Type B pancreatic cell (in vitro differentiated cells): ENCODE data around the gene TOPBP1. TPM values are rescaled to one million over a fixed set of nuclear protein-coding genes. Genes with fewer than 3 reads are reported as not detected.
"Not testable (repeated sequence)": the region's sequence is repeated elsewhere in the genome, so short reads cannot be mapped to it uniquely, and the experiment has no call there.

Experiments used
- DNase-seq: peaks from one replicate; pipeline ENCODE4 v3.0.0; 2021; ENCODE audit warnings: mixed read lengths; ENCODE audit not compliant: unreplicated experiment; ENCODE audit errors: extremely low spot score
- H3K27ac Mint-ChIP-seq: 2 replicates; pipeline ENCODE4 v1.8.0; 2021; ENCODE audit warnings: mild to moderate bottlenecking, mixed read lengths
- H3K27me3 Mint-ChIP-seq: 2 replicates; pipeline ENCODE4 v1.8.0; 2021; ENCODE audit warnings: mixed read lengths
- H3K36me3 Mint-ChIP-seq: 2 replicates; pipeline ENCODE4 v1.8.0; 2021; ENCODE audit warnings: mixed read lengths
- H3K4me1 Mint-ChIP-seq: one replicate; pipeline ENCODE4 v1.8.0; 2021; ENCODE audit warnings: mixed read lengths; ENCODE audit not compliant: unreplicated experiment
- H3K4me3 Mint-ChIP-seq: 2 replicates; pipeline ENCODE4 v1.8.0; 2021; ENCODE audit warnings: mild to moderate bottlenecking, mixed read lengths
- H3K9me3 Mint-ChIP-seq: 2 replicates; pipeline ENCODE4 v1.8.0; 2021; ENCODE audit warnings: mixed read lengths
- CTCF ChIP-seq: fragments of 200-600 bp; sonication (generic); conservative IDR thresholded peaks from 2 replicates; pipeline ENCODE4 v1.5.0; 2021; ENCODE audit warnings: antibody characterized with exemption, mild to moderate bottlenecking
- total RNA-seq: library from RNA; stranded (reverse); gene quantifications from 2 replicates; pipeline ENCODE4 v1.2.1, GENCODE V29; 2021; ENCODE audit warnings: low replicate concordance

TOPBP1 gene
- total RNA-seq, 1 donor from 2014 or later = 44.4 TPM

- no peaks in the 10 kb centered on the region for H3K4me1 Mint-ChIP-seq
- no peak for DNase-seq
- peaks cover 29% of the 10 kb centered on the region for H3K27me3 Mint-ChIP-seq
- H3K9me3 Mint-ChIP-seq = no peaks in the 10 kb centered on the region
- no peaks in the 10 kb centered on the region for H3K36me3 Mint-ChIP-seq
- H3K4me3 Mint-ChIP-seq = no peak overlapping the region
- H3K27ac Mint-ChIP-seq = peak overlapping the region; percentile 32
- no peak for TF ChIP-seq CTCF
Measured at GRCh38 chr3:133670525-133670995, 8.8 kb upstream of the TOPBP1 start.

- H3K27ac Mint-ChIP-seq = peak overlapping the region; percentile 32
- H3K27me3 Mint-ChIP-seq = peaks cover 25% of the 10 kb centered on the region
- no peaks in the 10 kb centered on the region for H3K9me3 Mint-ChIP-seq
- no peak for DNase-seq
- no peaks in the 10 kb centered on the region for H3K36me3 Mint-ChIP-seq
- TF ChIP-seq CTCF = no peak
- H3K4me1 Mint-ChIP-seq = no peaks in the 10 kb centered on the region
- H3K4me3 Mint-ChIP-seq = no peak overlapping the region
Measured at GRCh38 chr3:133669949-133670524, 8.3 kb upstream of the TOPBP1 start.

GRCh38 chr3:133667118-133667517, 5.4 kb upstream of the TOPBP1 start:
- Mint-ChIP-seq H3K4me1 (peaks cover 14% of the 10 kb centered on the region), H3K9me3 (no peaks in the 10 kb centered on the region), H3K27me3 (no peaks in the 10 kb centered on the region), H3K36me3 (no peaks in the 10 kb centered on the region), H3K4me3 (no peak overlapping the region), H3K27ac (no peak overlapping the region)
- DNase-seq = no peak
- no peak for TF ChIP-seq CTCF

GRCh38 chr3:133665188-133665587, 3.4 kb upstream of the TOPBP1 start:
- H3K27ac Mint-ChIP-seq, H3K9me3 Mint-ChIP-seq, H3K36me3 Mint-ChIP-seq, H3K27me3 Mint-ChIP-seq, DNase-seq, H3K4me3 Mint-ChIP-seq: not testable (repeated sequence)
- peaks cover 20% of the 10 kb centered on the region for H3K4me1 Mint-ChIP-seq

- Mint-ChIP-seq H3K4me1 (peaks cover 26% of the 10 kb centered on the region), H3K9me3 (no peaks in the 10 kb centered on the region), H3K4me3 (peak overlapping the region; percentile 81), H3K27ac (peak overlapping the region; percentile 87), H3K27me3 (no peaks in the 10 kb centered on the region), H3K36me3 (peaks cover 11% of the 10 kb centered on the region)
- TF ChIP-seq CTCF = peak; percentile 83
- DNase-seq = no peak
Measured at GRCh38 chr3:133663569-133664313, 2.0 kb upstream of the TOPBP1 start.

- no peak for DNase-seq
- Mint-ChIP-seq H3K27ac (peak overlapping the region; percentile 94), H3K27me3 (no peaks in the 10 kb centered on the region), H3K36me3 (peaks cover 11% of the 10 kb centered on the region), H3K4me1 (peaks cover 26% of the 10 kb centered on the region), H3K4me3 (peak overlapping the region; percentile 99), H3K9me3 (no peaks in the 10 kb centered on the region)
- TF ChIP-seq CTCF = peak; percentile 41
Measured at GRCh38 chr3:133662278-133662651, 524 bp upstream of the TOPBP1 start.
